Osteoblast (primary cell): Measurements from ENCODE around the gene ZFP2. TPM values are rescaled to one million over a fixed set of nuclear protein-coding genes. Genes with fewer than 3 reads are reported as not detected.

Experiments
- DNase-seq: peaks from one replicate; pipeline ENCODE4 v3.0.0; 2011; ENCODE audit warnings: low spot score, mixed read lengths; ENCODE audit not compliant: insufficient read length; ENCODE audit errors: missing footprints
- H2AFZ ChIP-seq: 2 replicates; pipeline ENCODE4 v1.6.0; 2011; ENCODE audit warnings: mild to moderate bottlenecking, low read length
- H3K27ac ChIP-seq: 2 replicates; pipeline ENCODE4 v1.5.1; 2011; ENCODE audit warnings: mild to moderate bottlenecking, low read depth, low read length, moderate library complexity
- H3K27me3 ChIP-seq: 2 replicates; pipeline ENCODE4 v1.6.0; 2012; ENCODE audit warnings: mild to moderate bottlenecking, control low read depth, inconsistent platforms, low read length, moderate library complexity; ENCODE audit not compliant: insufficient read depth
- H3K36me3 ChIP-seq: 2 replicates; pipeline ENCODE4 v1.5.1; 2011; ENCODE audit warnings: mild to moderate bottlenecking, low read length, control low read depth, moderate library complexity; ENCODE audit not compliant: insufficient read depth
- H3K4me1 ChIP-seq: 2 replicates; pipeline ENCODE4 v1.5.1; 2011; ENCODE audit warnings: mild to moderate bottlenecking, low read length, control low read depth, moderate library complexity; ENCODE audit not compliant: insufficient read depth
- H3K4me2 ChIP-seq: 2 replicates; pipeline ENCODE4 v1.6.0; 2011; ENCODE audit warnings: mild to moderate bottlenecking, low read length; ENCODE audit not compliant: insufficient read depth
- H3K4me3 ChIP-seq: fragments of 200-600 bp; sonication (generic); 3 replicates; pipeline ENCODE4 v1.5.1; 2012; ENCODE audit warnings: mild to moderate bottlenecking, low read length, inconsistent platforms; ENCODE audit not compliant: insufficient read depth
- H3K79me2 ChIP-seq: 2 replicates; pipeline ENCODE4 v1.6.0; 2012; ENCODE audit warnings: mild to moderate bottlenecking, low read length, control low read depth, inconsistent platforms; ENCODE audit not compliant: insufficient read depth
- H3K9me3 ChIP-seq: 2 replicates; pipeline ENCODE4 v1.5.1; 2011; ENCODE audit warnings: low read depth, low read length, control low read depth
- H4K20me1 ChIP-seq: 2 replicates; pipeline ENCODE4 v1.6.0; 2012; ENCODE audit warnings: mild to moderate bottlenecking, low read length, control low read depth; ENCODE audit not compliant: insufficient read depth
- total RNA-seq: library from RNA; depleted of rRNA; stranded (reverse); fragments of >200 nt; gene quantifications from 2 replicates; pipeline ENCODE4 v1.2.3, GENCODE V29; 2012
- TF ChIP-seq, protein P1 (sequence below): IDR thresholded peaks from 2 replicates; pipeline ENCODE4 v1.5.1; 2011; ENCODE audit warnings: mild to moderate bottlenecking, low read depth, low read length, moderate library complexity; ENCODE audit errors: extremely low read depth

The ZFP2 gene
- total RNA-seq, 1 donor, result 1.4 TPM

GRCh38 chr5:178883815-178884430, 11.8 kb upstream of the ZFP2 start:
- TF ChIP-seq, protein P1, sequence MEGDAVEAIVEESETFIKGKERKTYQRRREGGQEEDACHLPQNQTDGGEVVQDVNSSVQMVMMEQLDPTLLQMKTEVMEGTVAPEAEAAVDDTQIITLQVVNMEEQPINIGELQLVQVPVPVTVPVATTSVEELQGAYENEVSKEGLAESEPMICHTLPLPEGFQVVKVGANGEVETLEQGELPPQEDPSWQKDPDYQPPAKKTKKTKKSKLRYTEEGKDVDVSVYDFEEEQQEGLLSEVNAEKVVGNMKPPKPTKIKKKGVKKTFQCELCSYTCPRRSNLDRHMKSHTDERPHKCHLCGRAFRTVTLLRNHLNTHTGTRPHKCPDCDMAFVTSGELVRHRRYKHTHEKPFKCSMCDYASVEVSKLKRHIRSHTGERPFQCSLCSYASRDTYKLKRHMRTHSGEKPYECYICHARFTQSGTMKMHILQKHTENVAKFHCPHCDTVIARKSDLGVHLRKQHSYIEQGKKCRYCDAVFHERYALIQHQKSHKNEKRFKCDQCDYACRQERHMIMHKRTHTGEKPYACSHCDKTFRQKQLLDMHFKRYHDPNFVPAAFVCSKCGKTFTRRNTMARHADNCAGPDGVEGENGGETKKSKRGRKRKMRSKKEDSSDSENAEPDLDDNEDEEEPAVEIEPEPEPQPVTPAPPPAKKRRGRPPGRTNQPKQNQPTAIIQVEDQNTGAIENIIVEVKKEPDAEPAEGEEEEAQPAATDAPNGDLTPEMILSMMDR, result no peak
- Histone ChIP-seq H3K4me3 (no peak overlapping the region), H3K9me3 (peaks cover 43% of the 10 kb centered on the region), H3K27me3 (no peaks in the 10 kb centered on the region), H3K4me1 (no peaks in the 10 kb centered on the region), H2AFZ (no peak overlapping the region), H4K20me1 (no peaks in the 10 kb centered on the region), H3K36me3 (peaks cover 53% of the 10 kb centered on the region), H3K4me2 (no peak overlapping the region), H3K27ac (no peak overlapping the region), H3K79me2 (no peaks in the 10 kb centered on the region)
- DNase-seq, result no peak

DNA sequence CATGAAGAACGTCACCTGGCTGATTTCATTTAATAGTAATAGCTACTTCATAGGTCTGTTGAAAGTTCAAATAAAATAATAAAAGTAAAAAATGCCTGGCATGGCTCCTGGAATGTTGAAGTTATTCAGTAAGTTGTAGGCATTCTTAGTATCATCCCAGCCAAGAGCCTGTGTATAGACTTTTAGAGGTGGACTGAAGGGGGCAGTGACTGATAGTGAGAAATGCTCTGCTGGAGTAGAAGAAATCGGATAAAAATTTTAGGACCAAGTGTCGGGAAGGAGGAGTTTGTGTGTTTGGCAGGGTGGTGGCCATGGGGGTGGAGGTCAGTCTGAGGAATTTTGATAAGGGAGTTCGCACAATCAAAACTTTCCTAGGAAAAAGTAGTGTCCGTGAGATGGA, 3.6 kb downstream of the ZFP2 start:
- Histone ChIP-seq H3K27ac (no peak overlapping the region), H3K4me2 (no peak overlapping the region), H3K36me3 (no peaks in the 10 kb centered on the region), H3K9me3 (no peaks in the 10 kb centered on the region), H4K20me1 (no peaks in the 10 kb centered on the region), H2AFZ (no peak overlapping the region), H3K4me1 (no peaks in the 10 kb centered on the region), H3K79me2 (no peaks in the 10 kb centered on the region), H3K27me3 (no peaks in the 10 kb centered on the region), H3K4me3 (no peak overlapping the region)
- no peak for DNase-seq
- TF ChIP-seq, protein P1, result no peak

DNA sequence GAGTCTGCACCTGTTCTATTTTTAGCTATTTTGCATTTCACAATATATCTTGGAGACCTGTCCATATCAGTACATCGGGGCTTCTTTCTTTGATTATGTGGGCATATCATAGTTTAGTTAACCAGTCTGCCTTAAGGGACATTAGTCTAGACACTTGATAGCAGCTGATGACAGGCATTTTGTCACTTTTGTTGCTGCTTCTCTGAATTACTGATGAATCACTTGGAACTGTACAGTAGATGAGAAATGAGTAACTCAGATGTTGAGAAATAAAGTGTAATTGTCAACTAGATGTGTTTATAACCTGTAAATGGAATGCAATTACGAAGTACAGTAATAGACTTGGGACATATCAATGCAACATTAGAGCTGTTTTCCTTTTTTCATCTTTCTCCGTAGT, 7.1 kb downstream of the ZFP2 start:
- Histone ChIP-seq H3K4me2 (no peak overlapping the region), H2AFZ (no peak overlapping the region), H3K4me1 (no peaks in the 10 kb centered on the region), H4K20me1 (no peaks in the 10 kb centered on the region), H3K27me3 (no peaks in the 10 kb centered on the region), H3K79me2 (no peaks in the 10 kb centered on the region), H3K27ac (no peak overlapping the region), H3K9me3 (no peaks in the 10 kb centered on the region), H3K36me3 (no peaks in the 10 kb centered on the region), H3K4me3 (no peak overlapping the region)
- TF ChIP-seq, protein P1, result no peak
- no peak for DNase-seq

DNA sequence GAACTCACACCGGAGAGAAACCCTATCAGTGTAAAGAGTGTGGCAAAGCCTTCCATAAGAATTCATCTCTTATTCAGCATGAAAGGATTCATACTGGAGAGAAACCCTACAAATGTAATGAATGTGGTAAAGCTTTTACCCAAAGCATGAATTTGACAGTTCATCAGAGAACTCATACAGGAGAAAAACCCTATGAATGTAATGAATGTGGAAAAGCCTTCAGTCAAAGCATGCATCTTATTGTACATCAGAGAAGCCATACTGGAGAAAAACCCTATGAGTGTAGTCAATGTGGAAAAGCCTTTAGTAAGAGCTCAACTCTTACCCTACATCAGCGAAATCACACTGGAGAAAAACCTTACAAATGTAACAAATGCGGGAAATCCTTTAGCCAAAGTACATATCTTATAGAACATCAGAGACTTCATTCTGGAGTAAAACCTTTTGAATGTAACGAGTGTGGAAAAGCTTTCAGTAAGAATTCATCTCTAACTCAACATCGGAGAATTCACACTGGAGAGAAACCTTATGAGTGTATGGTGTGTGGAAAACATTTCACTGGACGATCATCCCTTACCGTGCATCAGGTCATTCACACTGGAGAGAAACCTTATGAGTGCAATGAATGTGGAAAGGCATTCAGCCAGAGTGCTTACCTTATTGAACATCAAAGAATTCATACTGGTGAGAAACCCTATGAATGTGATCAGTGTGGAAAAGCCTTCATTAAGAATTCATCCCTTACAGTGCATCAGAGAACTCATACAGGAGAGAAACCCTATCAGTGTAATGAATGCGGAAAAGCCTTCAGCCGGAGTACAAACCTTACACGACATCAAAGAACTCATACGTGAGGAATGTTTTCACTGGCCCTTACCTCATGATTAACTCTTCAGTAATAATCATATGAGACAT, 36.4 kb downstream of the ZFP2 start:
- TF ChIP-seq, protein P1, result no peak
- no peaks in the 10 kb centered on the region for H4K20me1 ChIP-seq
- no peak overlapping the region for H3K4me3 ChIP-seq
- no peak overlapping the region for H3K4me2 ChIP-seq
- no peaks in the 10 kb centered on the region for H3K4me1 ChIP-seq
- H3K36me3 ChIP-seq, result no peaks in the 10 kb centered on the region
- no peaks in the 10 kb centered on the region for H3K27me3 ChIP-seq
- peaks cover 50% of the 10 kb centered on the region for H3K9me3 ChIP-seq
- H3K27ac ChIP-seq, result no peak overlapping the region
- H2AFZ ChIP-seq, result no peak overlapping the region
- no peaks in the 10 kb centered on the region for H3K79me2 ChIP-seq
- no peak for DNase-seq
